Astrocyte (in vitro differentiated cells and primary cell): ENCODE results near the gene FLYWCH1. TPM values are rescaled to one million over a fixed set of nuclear protein-coding genes. Genes with fewer than 3 reads are reported as not detected.
"Not testable (repeated sequence)": the region's sequence is repeated elsewhere in the genome, so short reads cannot be mapped to it uniquely, and the experiment has no call there.

Source experiments
- DNase-seq: peaks from one replicate; pipeline ENCODE4 v3.0.0-alpha.2; 2010; ENCODE audit warnings: low read depth
- FAIRE-seq: peaks from 2 replicates; lab custom pipeline; 2011; peaks lifted over from hg19 to GRCh38; lab: Jason Lieb, UNC
- H2AFZ ChIP-seq: 2 replicates; pipeline ENCODE4 v1.6.0; 2012; ENCODE audit warnings: low read depth, low read length, inconsistent platforms
- H3K27ac ChIP-seq: 2 replicates; pipeline ENCODE4 v1.5.1; 2011; ENCODE audit warnings: low read depth, low read length, inconsistent platforms
- H3K27me3 ChIP-seq: 2 replicates; pipeline ENCODE4 v1.6.0; 2011; ENCODE audit warnings: low read length, inconsistent platforms; ENCODE audit not compliant: insufficient read depth
- H3K36me3 ChIP-seq: 2 replicates; pipeline ENCODE4 v1.5.1; 2011; ENCODE audit warnings: low read length, inconsistent platforms; ENCODE audit not compliant: insufficient read depth
- H3K4me1 ChIP-seq: 2 replicates; pipeline ENCODE4 v1.5.1; 2011; ENCODE audit warnings: low read length, inconsistent platforms; ENCODE audit not compliant: insufficient read depth
- H3K4me2 ChIP-seq: 2 replicates; pipeline ENCODE4 v1.6.0; 2012; ENCODE audit warnings: low read length, inconsistent platforms
- H3K4me3 ChIP-seq: 2 replicates; pipeline ENCODE4 v1.5.1; 2011; ENCODE audit warnings: low read depth, mild to moderate bottlenecking, low read length, inconsistent platforms; ENCODE audit not compliant: insufficient read depth
- H3K79me2 ChIP-seq: 2 replicates; pipeline ENCODE4 v1.6.0; 2012; ENCODE audit warnings: mild to moderate bottlenecking, low read length, inconsistent platforms; ENCODE audit not compliant: insufficient read depth
- H3K9ac ChIP-seq: 2 replicates; pipeline ENCODE4 v1.6.0; 2012; ENCODE audit warnings: mild to moderate bottlenecking, low read length, inconsistent platforms
- H3K9me3 ChIP-seq: 2 replicates; pipeline ENCODE4 v1.5.1; 2012; ENCODE audit warnings: low read depth, mild to moderate bottlenecking, low read length, inconsistent platforms; ENCODE audit not compliant: insufficient read depth
- H4K20me1 ChIP-seq: 2 replicates; pipeline ENCODE4 v1.6.0; 2012; ENCODE audit warnings: low read length, inconsistent platforms; ENCODE audit not compliant: insufficient read depth
- H3K27ac Mint-ChIP-seq: one replicate; pipeline ENCODE4 v1.8.0; 2021; ENCODE audit warnings: mild to moderate bottlenecking, mixed read lengths; ENCODE audit not compliant: unreplicated experiment
- H3K27me3 Mint-ChIP-seq: one replicate; pipeline ENCODE4 v1.8.0; 2021; ENCODE audit warnings: low read depth, mixed read lengths; ENCODE audit not compliant: unreplicated experiment
- H3K36me3 Mint-ChIP-seq: one replicate; pipeline ENCODE4 v1.8.0; 2021; ENCODE audit warnings: low read depth, mixed read lengths; ENCODE audit not compliant: unreplicated experiment
- H3K4me1 Mint-ChIP-seq: one replicate; pipeline ENCODE4 v1.8.0; 2021; ENCODE audit warnings: low read depth, mixed read lengths; ENCODE audit not compliant: unreplicated experiment
- H3K4me3 Mint-ChIP-seq: one replicate; pipeline ENCODE4 v1.8.0; 2021; ENCODE audit warnings: mild to moderate bottlenecking, moderate library complexity, mixed read lengths; ENCODE audit not compliant: unreplicated experiment
- H3K9me3 Mint-ChIP-seq: one replicate; pipeline ENCODE4 v1.8.0; 2021; ENCODE audit warnings: mild to moderate bottlenecking, mixed read lengths; ENCODE audit not compliant: unreplicated experiment
- EZH2 ChIP-seq: IDR thresholded peaks from 2 replicates; pipeline ENCODE4 v1.6.1; 2012; ENCODE audit warnings: mild to moderate bottlenecking, low read length, inconsistent platforms; ENCODE audit not compliant: insufficient read depth
- total RNA-seq: library from RNA; stranded (reverse); gene quantifications from 2 replicates; pipeline ENCODE4 v1.2.1, GENCODE V29; 2021
- TF ChIP-seq, protein P1 (sequence below): IDR thresholded peaks from 2 replicates; pipeline ENCODE4 v1.5.1; 2011; ENCODE audit warnings: low read depth, mild to moderate bottlenecking, inconsistent platforms, low read length, moderate library complexity; ENCODE audit not compliant: insufficient read depth

Gene FLYWCH1
- total RNA-seq, 1 donor from 2014 or later: 58.9 TPM

DNA sequence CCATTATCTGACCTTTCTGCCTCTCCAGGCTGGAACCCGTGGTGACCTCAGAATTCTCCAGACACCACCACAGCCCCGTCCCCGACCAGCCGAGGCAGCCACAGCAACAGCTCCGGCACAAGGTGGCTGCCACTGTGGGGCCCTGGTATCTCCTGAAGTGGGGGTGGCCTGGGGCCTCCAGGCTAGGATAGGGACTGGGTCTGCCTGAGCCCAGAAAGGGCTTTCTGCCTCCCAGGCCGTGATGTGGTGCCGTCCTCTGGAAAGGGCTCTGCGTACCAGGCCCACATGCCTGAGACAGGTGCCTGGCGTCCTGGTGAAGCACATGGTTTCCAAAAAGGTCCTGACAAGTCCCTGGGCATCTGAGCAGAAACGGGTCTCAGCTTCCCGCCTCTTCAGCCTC, 17.1 kb downstream of the FLYWCH1 start:
- Mint-ChIP-seq H3K4me3 (no peak overlapping the region), H3K27me3 (no peaks in the 10 kb centered on the region), H3K36me3 (peaks cover 13% of the 10 kb centered on the region), H3K4me1 (no peaks in the 10 kb centered on the region), H3K27ac (no peak overlapping the region), H3K9me3 (peaks cover 11% of the 10 kb centered on the region)
- TF ChIP-seq EZH2: no peak
- TF ChIP-seq, protein P1, sequence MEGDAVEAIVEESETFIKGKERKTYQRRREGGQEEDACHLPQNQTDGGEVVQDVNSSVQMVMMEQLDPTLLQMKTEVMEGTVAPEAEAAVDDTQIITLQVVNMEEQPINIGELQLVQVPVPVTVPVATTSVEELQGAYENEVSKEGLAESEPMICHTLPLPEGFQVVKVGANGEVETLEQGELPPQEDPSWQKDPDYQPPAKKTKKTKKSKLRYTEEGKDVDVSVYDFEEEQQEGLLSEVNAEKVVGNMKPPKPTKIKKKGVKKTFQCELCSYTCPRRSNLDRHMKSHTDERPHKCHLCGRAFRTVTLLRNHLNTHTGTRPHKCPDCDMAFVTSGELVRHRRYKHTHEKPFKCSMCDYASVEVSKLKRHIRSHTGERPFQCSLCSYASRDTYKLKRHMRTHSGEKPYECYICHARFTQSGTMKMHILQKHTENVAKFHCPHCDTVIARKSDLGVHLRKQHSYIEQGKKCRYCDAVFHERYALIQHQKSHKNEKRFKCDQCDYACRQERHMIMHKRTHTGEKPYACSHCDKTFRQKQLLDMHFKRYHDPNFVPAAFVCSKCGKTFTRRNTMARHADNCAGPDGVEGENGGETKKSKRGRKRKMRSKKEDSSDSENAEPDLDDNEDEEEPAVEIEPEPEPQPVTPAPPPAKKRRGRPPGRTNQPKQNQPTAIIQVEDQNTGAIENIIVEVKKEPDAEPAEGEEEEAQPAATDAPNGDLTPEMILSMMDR: no peak
- Histone ChIP-seq H3K4me2 (no peak overlapping the region), H4K20me1 (peaks cover 30% of the 10 kb centered on the region), H3K79me2 (peaks cover 7% of the 10 kb centered on the region), H3K9me3 (no peaks in the 10 kb centered on the region), H3K27me3 (no peaks in the 10 kb centered on the region), H3K9ac (no peak overlapping the region), H2AFZ (no peak overlapping the region), H3K4me3 (no peak overlapping the region), H3K27ac (no peak overlapping the region), H3K4me1 (peaks cover 6% of the 10 kb centered on the region), H3K36me3 (no peaks in the 10 kb centered on the region)
- no peak for DNase-seq
- no peak for FAIRE-seq

DNA sequence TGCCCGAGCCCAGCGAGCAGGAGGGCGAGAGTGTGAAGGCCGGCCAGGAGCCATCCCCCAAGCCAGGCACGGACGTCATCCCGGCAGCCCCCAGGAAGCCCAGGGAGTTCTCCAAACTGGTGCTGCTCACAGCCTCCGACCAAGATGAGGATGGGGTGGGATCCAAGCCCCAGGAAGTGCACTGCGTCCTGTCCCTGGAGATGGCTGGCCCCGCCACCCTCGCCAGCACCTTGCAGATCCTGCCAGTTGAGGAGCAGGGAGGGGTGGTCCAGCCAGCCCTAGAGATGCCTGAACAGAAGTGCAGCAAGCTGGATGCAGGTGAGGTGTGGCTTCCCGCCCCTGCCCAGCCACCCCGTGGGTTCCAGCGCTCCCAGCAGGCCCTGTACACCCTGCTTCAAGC, 18.0 kb downstream of the FLYWCH1 start:
- FAIRE-seq: no peak
- no peaks in the 10 kb centered on the region for H3K4me1 Mint-ChIP-seq

DNA sequence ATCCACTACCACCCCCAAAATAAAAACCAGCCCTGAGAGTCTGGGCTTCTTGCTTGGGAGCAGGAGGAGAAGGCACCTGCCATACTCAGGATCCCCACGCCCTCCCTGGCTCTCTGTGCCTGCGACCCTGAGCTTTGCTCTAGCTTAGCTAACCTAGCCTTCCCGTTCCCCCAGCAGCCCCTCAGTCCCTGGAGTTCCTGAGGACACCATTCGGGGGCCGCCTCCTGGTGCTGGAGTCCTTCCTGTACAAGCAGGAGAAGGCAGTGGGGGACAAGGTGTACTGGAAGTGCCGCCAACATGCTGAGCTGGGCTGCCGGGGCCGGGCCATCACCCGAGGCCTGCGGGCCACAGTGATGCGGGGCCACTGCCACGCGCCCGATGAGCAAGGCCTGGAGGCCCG, 18.5 kb downstream of the FLYWCH1 start:
- Histone ChIP-seq H3K79me2 (peaks cover 3% of the 10 kb centered on the region), H3K27ac (no peak overlapping the region), H3K9me3 (no peaks in the 10 kb centered on the region), H2AFZ (no peak overlapping the region), H4K20me1 (peaks cover 20% of the 10 kb centered on the region), H3K4me1 (no peaks in the 10 kb centered on the region), H3K4me2 (no peak overlapping the region), H3K9ac (no peak overlapping the region), H3K36me3 (no peaks in the 10 kb centered on the region), H3K27me3 (no peaks in the 10 kb centered on the region), H3K4me3 (no peak overlapping the region)
- H3K36me3 Mint-ChIP-seq: peaks cover 21% of the 10 kb centered on the region
- no peaks in the 10 kb centered on the region for H3K27me3 Mint-ChIP-seq
- no peak overlapping the region for H3K27ac Mint-ChIP-seq
- no peak overlapping the region for H3K4me3 Mint-ChIP-seq
- DNase-seq (no peak), FAIRE-seq (no peak)
- H3K4me1 Mint-ChIP-seq: no peaks in the 10 kb centered on the region
- H3K9me3 Mint-ChIP-seq: peaks cover 11% of the 10 kb centered on the region
- TF ChIP-seq, protein P1: no peak
- no peak for TF ChIP-seq EZH2

More for the DNA sequence above, 18.0 kb downstream of the FLYWCH1 start:
- Histone ChIP-seq H4K20me1 (peaks cover 24% of the 10 kb centered on the region), H2AFZ (no peak overlapping the region), H3K79me2 (peaks cover 3% of the 10 kb centered on the region), H3K27me3 (no peaks in the 10 kb centered on the region), H3K9ac (no peak overlapping the region), H3K4me2 (no peak overlapping the region), H3K36me3 (no peaks in the 10 kb centered on the region), H3K27ac (no peak overlapping the region), H3K4me1 (peaks cover 4% of the 10 kb centered on the region), H3K4me3 (no peak overlapping the region), H3K9me3 (no peaks in the 10 kb centered on the region)
- Mint-ChIP-seq H3K9me3 (peaks cover 11% of the 10 kb centered on the region), H3K4me3 (no peak overlapping the region), H3K27me3 (no peaks in the 10 kb centered on the region), H3K27ac (no peak overlapping the region), H3K36me3 (peaks cover 20% of the 10 kb centered on the region)
- TF ChIP-seq EZH2: no peak
- TF ChIP-seq, protein P1: no peak
- DNase-seq: no peak

DNA sequence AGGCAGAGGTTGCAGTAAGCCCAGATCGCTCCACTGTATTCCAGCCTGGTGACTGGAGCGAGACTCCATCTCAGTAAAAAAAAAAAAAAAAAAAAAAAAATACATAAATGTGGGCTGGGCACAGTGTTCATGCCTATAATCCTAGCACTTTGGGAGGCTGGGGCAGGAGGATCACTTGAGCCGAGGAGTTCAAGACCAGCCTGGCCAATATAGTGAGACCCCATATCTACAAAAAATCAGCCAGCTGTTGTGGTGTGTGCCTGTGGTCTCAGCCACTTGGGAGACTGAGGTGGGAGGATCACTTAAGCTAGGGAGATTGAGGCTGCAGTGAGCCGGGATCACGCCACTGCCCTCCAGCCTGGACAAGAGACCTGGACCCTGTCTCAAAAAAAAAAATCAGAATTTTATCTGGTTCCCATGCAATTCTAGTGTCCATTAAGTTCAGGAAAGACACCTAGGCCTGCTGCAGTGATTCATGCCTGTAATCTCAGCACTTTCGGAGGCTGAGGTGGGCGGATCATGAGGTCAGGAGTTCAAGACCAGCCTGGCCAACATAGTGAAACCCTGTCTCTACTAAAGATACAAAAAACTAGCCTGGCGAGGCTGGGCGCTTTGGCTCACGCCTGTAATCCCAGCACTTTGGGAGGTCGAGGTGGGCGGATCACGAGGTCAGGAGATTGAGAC, 19.6 kb downstream of the FLYWCH1 start:
- not testable (repeated sequence) for H2AFZ ChIP-seq, DNase-seq, H3K4me3 Mint-ChIP-seq, H3K4me1 Mint-ChIP-seq, H3K36me3 ChIP-seq, FAIRE-seq, H3K79me2 ChIP-seq, H3K4me1 ChIP-seq, H3K27me3 ChIP-seq, H3K4me3 ChIP-seq, H3K4me2 ChIP-seq, H3K27ac Mint-ChIP-seq, H3K9me3 ChIP-seq, H3K27ac ChIP-seq, H3K9ac ChIP-seq, H3K27me3 Mint-ChIP-seq
- Mint-ChIP-seq H3K9me3 (peaks cover 11% of the 10 kb centered on the region), H3K36me3 (peaks cover 21% of the 10 kb centered on the region)
- H4K20me1 ChIP-seq: peaks cover 20% of the 10 kb centered on the region
